Lung (tissue), 12 donors: Measurements from ENCODE around the gene AP3S2. TPM values are rescaled to one million over a fixed set of nuclear protein-coding genes. Genes with fewer than 3 reads are reported as not detected.

Source experiments
- ATAC-seq: fragments of 200-7000 bp; cut with Tn5 transposase; one replicate; pipeline ENCODE4 v1.9.1; 2020; ENCODE audit warnings: moderate number of reproducible peaks; ENCODE audit not compliant: insufficient read depth, low FRiP score
- DNase-seq, 3 donors: peaks; one replicate each; pipeline ENCODE4 v3.0.0-alpha.2; 2013 to 2017
- H3K27ac ChIP-seq, 2 donors: one replicate each; pipeline ENCODE4 v1.5.1; 2013; ENCODE audit warnings: mild to moderate bottlenecking in 2 of 2, moderate library complexity in 2 of 2, control low read depth in 1 of 2, inconsistent platforms in 1 of 2, low read depth in 1 of 2, low read length in 1 of 2
- H3K27me3 ChIP-seq, 3 donors: one replicate each; pipeline ENCODE4 v1.5.1; 2013; ENCODE audit warnings: low read length in 2 of 3; ENCODE audit not compliant: control insufficient read depth in 3 of 3, insufficient read depth in 3 of 3
- H3K36me3 ChIP-seq, 4 donors: one replicate each; pipeline ENCODE4 v1.5.1; 2013; ENCODE audit warnings: low read length in 4 of 4, mild to moderate bottlenecking in 1 of 4, moderate library complexity in 1 of 4; ENCODE audit not compliant: control insufficient read depth in 4 of 4, insufficient read depth in 4 of 4
- H3K4me1 ChIP-seq, 5 donors: one replicate each; pipeline ENCODE4 v1.5.1; 2013; ENCODE audit warnings: low read length in 5 of 5, mild to moderate bottlenecking in 2 of 5, moderate library complexity in 1 of 5; ENCODE audit not compliant: control insufficient read depth in 5 of 5, insufficient read depth in 5 of 5
- H3K4me3 ChIP-seq: one replicate; pipeline ENCODE4 v1.5.1; 2013; ENCODE audit warnings: mild to moderate bottlenecking, control low read depth, moderate library complexity
- H3K9ac ChIP-seq, 2 donors: one replicate each; pipeline ENCODE4 v1.5.1; 2013; ENCODE audit warnings: low read length in 2 of 2, control low read depth in 1 of 2; ENCODE audit not compliant: insufficient read depth in 1 of 2
- H3K9me3 ChIP-seq, 4 donors: one replicate each; pipeline ENCODE4 v1.5.1; 2013; ENCODE audit warnings: low read length in 3 of 4, mild to moderate bottlenecking in 1 of 4, moderate library complexity in 1 of 4; ENCODE audit not compliant: control insufficient read depth in 4 of 4, insufficient read depth in 3 of 4
- WGBS, 2 donors: extraction: QIAGEN DNeasy Blood & Tissue Kit; methylation state at CpG; one replicate each; pipeline ENCODE4 v1.1.7; 2013; 5-methylcytosine and 5-hydroxymethylcytosine counted together
- polyA plus RNA-seq, 2 donors: library from polyadenylated mRNA; stranded (reverse); fragments of 200-250 nt; gene quantifications; one replicate each; pipeline ENCODE4 v1.2.1, GENCODE V29; 2013
- total RNA-seq, 2 donors: library from RNA; depleted of rRNA in 1 of 2; stranded (reverse); fragments of >200 nt in 1 of 2; gene quantifications; one replicate each; pipeline ENCODE4 v1.2.1, GENCODE V29; 2014 to 2021
- TF ChIP-seq, protein P1 (sequence below): IDR thresholded peaks from 2 replicates; pipeline ENCODE4 v1.5.1; 2012; ENCODE audit warnings: mild to moderate bottlenecking; ENCODE audit errors: control extremely low read depth, extremely low read depth
- donor health status: control.
- donor health status: control.
- donor health status: Bipolar disorder and iron deficiency.
- donor health status: healthy.
- donor health status: DM: yes; HTN: yes; CAD: no.

Gene AP3S2
- total and polyA plus RNA-seq, 4 donors: 9.9 to 31.8 (median 25.9) TPM

DNA sequence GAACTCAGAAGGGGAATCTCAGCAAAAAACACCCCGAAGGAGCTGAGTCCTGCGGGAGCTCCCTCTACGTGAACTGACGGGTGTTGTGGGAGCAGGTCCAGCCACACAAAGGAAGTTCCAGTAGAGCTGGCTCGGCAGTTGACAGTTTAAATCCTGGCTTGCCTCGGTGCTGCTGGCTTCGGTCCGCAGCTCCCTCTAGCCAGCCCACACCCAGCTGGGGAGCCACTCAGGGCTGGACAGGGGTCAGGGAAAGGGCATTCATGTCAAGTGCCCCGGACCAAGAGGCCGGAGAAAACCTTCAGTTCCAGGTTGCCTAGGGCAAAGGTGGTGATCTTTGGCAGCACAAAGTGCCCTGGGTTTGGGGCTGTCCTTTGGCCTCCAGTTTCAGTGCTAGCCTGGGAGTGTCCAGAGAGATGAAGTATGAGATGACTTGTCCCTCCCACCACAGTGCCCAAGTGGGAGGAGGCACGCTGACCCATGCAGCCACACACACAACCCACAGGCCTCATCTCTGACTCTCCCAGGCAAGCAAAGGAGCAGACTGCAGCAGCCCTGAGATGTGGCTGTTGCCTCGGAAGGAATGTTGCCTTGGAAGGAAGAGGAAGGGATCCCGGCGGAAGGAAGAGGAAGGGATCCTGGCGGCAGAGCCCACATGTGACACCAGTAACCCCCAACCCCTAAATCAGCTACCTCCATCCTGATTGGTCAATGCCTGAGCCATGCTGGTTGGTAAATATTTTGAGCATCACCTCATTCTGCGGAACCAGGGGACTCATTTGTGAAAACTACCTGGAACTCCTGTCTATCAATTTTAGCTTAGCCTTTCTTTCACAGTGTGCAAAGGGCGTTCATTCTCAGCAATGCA lies 65.3 kb downstream of the AP3S2 start:
- TF ChIP-seq, protein P1, sequence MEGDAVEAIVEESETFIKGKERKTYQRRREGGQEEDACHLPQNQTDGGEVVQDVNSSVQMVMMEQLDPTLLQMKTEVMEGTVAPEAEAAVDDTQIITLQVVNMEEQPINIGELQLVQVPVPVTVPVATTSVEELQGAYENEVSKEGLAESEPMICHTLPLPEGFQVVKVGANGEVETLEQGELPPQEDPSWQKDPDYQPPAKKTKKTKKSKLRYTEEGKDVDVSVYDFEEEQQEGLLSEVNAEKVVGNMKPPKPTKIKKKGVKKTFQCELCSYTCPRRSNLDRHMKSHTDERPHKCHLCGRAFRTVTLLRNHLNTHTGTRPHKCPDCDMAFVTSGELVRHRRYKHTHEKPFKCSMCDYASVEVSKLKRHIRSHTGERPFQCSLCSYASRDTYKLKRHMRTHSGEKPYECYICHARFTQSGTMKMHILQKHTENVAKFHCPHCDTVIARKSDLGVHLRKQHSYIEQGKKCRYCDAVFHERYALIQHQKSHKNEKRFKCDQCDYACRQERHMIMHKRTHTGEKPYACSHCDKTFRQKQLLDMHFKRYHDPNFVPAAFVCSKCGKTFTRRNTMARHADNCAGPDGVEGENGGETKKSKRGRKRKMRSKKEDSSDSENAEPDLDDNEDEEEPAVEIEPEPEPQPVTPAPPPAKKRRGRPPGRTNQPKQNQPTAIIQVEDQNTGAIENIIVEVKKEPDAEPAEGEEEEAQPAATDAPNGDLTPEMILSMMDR: no peak
- peaks cover 0 to 13% (median 0%) of the 10 kb centered on the region in 5 donors for H3K4me1 ChIP-seq
- peak; percentile 80 for ATAC-seq
- peak overlapping the region in 1 of 2 donors; percentile 51 for H3K27ac ChIP-seq
- H3K9ac ChIP-seq: no peak overlapping the region
- no peaks in the 10 kb centered on the region for H3K9me3 ChIP-seq
- 29 to 39% methylated on average over 17 of the region's 17 CpGs for WGBS, 2 donors
- H3K4me3 ChIP-seq: no peak overlapping the region
- H3K36me3 ChIP-seq: peaks cover 0 to 6% (median 3%) of the 10 kb centered on the region in 4 donors
- H3K27me3 ChIP-seq: no peaks in the 10 kb centered on the region
- DNase-seq: peak in 2 of 3 donors; percentile 12 to 50

DNA sequence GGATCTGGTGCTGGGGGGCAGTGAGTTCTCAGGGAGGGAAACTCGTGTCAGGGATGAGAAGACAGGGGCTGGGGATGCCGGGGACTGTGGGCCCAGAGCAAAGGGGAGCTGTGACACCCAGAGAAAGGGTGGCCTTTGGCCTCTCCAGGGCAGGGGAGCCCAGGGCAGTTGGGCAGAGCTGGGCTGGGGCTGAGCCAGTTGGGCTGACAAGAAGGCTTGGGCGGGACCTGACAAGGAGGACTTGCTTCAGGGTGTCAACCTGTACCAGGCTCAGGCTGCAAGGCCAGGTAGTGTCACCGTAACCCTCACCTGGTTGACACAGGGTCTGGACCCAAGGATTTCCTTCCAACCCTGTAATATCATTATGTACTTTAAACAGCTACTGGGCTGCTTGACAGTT lies 66.0 kb downstream of the AP3S2 start:
- H3K9ac ChIP-seq: no peak overlapping the region

GRCh38 chr15:89826671-89827655 lies 66.8 kb downstream of the AP3S2 start:
- Histone ChIP-seq H3K4me3 (no peak overlapping the region), H3K9ac (no peak overlapping the region), H3K4me1 (peaks cover 0 to 13% (median 0%) of the 10 kb centered on the region in 5 donors), H3K27ac (no peak overlapping the region), H3K9me3 (no peaks in the 10 kb centered on the region), H3K36me3 (no peaks in the 10 kb centered on the region), H3K27me3 (no peaks in the 10 kb centered on the region)
- 77 to 87% methylated on average over 13 of the region's 13 CpGs for WGBS, 2 donors
- DNase-seq: no peak
- TF ChIP-seq, protein P1: no peak
- no peak for ATAC-seq

More for the DNA sequence above, 66.0 kb downstream of the AP3S2 start:
- TF ChIP-seq, protein P1: no peak
- H3K9me3 ChIP-seq: no peaks in the 10 kb centered on the region
- no peak overlapping the region for H3K4me3 ChIP-seq
- ATAC-seq (no peak), DNase-seq (no peak)
- WGBS, 2 donors: 80 to 90% methylated on average over 4 of the region's 4 CpGs
- no peaks in the 10 kb centered on the region for H3K36me3 ChIP-seq
- H3K27me3 ChIP-seq: no peaks in the 10 kb centered on the region
- H3K27ac ChIP-seq: peak overlapping the region in 1 of 2 donors; percentile 51
- H3K4me1 ChIP-seq: peaks cover 0 to 13% (median 0%) of the 10 kb centered on the region in 5 donors
